H1 (cell line): Measurements from ENCODE around the gene CTNND2. TPM values are rescaled to one million over a fixed set of nuclear protein-coding genes. Genes with fewer than 3 reads are reported as not detected.

Experiments used
- ATF2 ChIP-seq: IDR thresholded peaks from 2 replicates; pipeline ENCODE4 v1.6.1; 2012; ENCODE audit warnings: low read length, inconsistent platforms
- HDAC2 ChIP-seq, 2 experiments: fragments of 300-600 bp in 1 of 2; sonication (generic) in 1 of 2; IDR thresholded peaks; 2 replicates each; pipeline ENCODE4 v1.6.1; 2011 to 2012; ENCODE audit warnings: low read depth in 2 of 2, low read length in 2 of 2, mild to moderate bottlenecking in 2 of 2, moderate library complexity in 2 of 2, borderline replicate concordance in 1 of 2, inconsistent platforms in 1 of 2
- polyA plus RNA-seq, 7 experiments: library from polyadenylated mRNA; depleted of rRNA in 3 of 7; stranded (reverse) in 5 of 7; unstranded in 2 of 7; fragments of >200 nt in 5 of 7; fragments of 200-250 nt in 2 of 7; gene quantifications; 1 replicate in 5 of 7; 2 replicates in 1 of 7; 4 replicates in 1 of 7; pipeline versions ENCODE4 v1.2.1 to v1.2.3, GENCODE V29; 2011 to 2013; ENCODE audit warnings: missing spikeins in 2 of 7, mixed read lengths in 2 of 7
- total RNA-seq: library from RNA; stranded (reverse); fragmentation: NEBNext Ultra II Directional; extraction: Animal tissue kit (Norgen Biotek cat#: 25700); gene quantifications from 2 replicates; pipeline ENCODE4 v1.2.1, GENCODE V29; 2021

The CTNND2 gene
- total and polyA plus RNA-seq, 2 of the 8 experiments (the other 6 are each of a cell fraction or from before 2014, with no cell fraction given): 7.4 to 14.2 TPM

GRCh38 chr5:10936081-10936855 is 968.0 kb downstream of the CTNND2 start (continued):
- TF ChIP-seq ATF2: no peak
- TF ChIP-seq HDAC2 (IDR thresholded peaks at IDR 0.05; ENCODE audit: borderline replicate concordance in 1 of 2, low read depth in 2 of 2, low read length in 2 of 2): no peak
